GM19395 (cell line): Measurements from ENCODE around the gene NISCH.

Experiments
- ATAC-seq: cut with Tn5 transposase; IDR thresholded peaks from one replicate; pipeline ENCODE4 v1.9.1; 2021; ENCODE audit warnings: mild to moderate bottlenecking, moderate library complexity; ENCODE audit not compliant: unreplicated experiment

The NISCH gene

DNA sequence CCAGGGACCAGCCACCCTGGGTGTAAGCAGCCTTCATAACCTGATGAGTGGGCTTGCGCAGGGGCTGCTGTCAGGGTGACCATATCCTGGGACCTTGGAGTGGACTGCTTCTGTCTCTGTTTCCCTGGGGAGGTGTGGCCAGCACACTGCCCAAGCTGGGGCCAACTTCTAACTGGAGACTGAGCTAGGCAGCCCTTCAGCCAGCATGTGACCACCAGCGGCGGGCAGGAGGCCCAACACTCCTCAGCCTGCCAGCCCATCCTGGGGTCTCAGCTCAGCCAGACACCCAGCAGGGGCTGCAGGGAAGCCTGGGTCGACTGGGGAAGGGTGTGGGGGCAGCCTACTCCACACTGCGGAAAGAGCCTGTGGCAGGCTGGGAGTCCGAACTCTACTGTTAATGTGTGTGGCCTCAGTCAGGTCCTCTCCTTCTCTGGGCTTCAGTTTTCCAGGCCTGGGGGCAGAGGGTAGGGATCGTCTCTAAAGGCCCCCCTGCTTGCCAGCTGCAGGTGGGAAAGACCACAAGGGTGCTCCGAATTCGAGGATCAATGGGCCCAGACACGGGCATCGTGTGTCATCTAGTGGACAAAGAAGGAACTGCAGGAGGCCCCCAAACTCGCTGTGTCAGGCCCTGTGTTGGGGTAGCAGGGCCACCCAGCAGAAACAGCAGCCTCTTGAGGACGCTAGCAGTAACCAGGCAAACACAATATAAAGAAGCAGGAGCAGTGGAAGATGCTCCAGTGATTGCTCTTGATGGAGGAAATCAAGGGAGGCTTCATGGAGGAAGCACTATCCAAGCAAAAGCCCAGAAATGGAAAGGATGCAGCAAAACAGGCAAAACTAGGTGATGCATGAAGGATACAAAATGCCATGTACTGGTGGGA lies 8.5 kb upstream of the NISCH start:
- ATAC-seq = no peak

DNA sequence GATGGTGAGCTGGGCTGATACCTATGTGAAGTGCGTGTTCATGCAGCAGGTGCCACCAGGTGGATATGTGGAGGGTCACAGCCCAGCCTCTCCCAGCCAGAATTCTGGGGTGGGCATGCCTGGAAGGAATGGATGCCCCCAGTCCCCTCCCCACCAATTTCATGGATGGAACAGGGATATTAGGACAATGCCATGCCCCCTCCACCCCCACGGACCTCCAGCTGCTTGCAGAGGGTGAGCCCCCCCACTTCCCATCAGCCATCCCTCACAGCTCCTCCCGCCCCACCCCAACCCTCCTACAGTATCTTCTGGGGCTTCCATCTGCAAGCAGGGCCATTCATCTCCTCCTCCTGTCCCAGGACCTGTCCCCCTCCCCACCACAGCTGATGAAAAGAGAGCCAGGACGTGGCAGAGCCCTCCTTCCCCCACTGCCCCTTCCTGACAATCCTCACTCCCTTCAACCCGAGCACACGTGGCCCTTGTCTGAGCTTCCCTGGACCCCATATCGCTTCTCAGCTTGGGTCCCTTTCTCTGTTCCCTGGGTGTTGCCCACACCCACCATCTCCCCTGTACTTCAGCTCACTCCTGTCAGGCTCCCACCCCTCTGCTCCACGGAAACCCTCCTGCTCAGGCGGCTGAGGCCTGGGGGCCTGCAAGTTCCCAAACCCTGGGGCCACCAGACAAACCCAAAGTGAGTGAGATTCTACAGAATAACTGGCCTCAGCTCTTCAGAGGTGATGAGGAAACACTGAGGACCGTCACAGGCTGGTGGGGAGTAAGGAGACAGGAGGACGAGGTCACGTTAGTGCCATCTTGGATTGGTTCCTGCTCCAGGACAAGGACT lies 7.7 kb upstream of the NISCH start:
- ATAC-seq = no peak

DNA sequence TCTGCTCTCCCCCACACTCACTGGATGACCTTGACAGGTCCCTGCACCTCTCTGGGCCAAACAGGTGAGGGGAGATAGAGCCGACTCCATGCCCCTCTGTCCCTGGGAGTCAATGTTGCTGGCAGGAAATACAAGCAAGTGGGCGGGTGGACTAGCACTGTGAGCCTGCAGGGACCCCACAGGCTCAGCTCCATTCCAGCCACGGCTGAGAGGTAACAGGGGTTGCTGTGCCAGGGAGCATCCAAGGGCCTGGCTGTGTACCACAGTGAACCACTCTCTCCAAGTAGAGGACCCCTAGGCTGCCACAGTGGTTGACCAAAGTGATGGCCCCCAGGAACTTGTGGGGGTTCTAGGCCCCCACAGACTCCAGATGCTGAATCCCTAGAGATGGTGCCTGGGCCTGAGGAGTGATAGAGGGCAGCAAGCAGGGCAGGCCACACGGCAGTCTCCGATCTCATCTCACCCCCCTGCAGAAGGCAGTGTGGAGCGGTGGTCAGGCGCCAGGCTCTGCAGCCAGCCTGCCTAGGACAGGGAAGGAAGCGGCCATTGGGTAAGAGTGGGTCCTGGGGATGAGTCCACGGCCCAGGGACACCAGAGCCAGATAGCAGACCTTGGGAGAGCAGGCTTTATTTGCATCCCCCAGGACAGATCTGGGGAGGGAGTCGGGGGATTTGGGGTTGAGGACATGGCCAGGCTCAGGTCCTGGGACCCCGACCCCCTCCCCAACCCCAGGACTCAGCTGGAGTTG lies 4.7 kb upstream of the NISCH start:
- ATAC-seq = no peak

DNA sequence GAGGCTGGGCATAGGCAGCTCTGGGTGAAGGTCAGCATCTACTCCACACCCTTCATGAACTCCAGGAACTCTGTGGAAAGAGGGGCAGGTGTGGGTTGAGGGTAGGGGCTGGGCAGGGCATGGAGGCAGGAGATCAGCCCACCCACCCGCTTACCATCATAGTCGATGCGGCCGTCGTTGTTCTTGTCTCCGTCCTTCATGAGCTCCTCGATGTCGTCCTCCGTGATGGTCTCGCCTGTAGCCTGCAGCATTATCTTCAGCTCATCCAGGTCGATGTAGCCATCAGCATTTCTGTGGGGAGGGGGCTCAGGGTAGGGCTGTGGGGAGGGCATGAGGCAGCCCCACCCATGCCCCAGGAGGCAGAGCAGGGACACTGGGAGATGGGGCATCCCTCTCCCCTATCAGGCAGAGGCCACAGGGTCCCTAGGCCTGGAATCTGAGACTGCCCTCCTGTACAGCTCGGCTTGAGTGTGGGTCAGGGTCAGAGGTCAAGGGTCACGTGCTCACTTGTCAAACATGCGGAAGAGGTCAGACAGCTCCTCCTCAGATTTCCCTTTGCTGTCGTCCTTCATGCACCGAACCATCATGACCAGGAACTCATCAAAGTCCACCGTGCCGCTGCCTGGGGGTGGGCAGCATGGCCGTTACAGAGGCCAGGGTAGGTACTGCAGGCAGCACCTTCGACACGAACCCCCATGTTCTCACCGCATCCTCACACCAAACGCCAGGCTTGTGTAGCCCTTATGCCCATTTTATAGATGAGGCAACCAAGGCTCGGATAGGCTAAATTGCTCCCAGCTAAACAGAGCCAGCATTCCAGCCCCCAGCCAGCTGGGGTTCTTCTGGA lies 3.9 kb upstream of the NISCH start:
- ATAC-seq = no peak

DNA sequence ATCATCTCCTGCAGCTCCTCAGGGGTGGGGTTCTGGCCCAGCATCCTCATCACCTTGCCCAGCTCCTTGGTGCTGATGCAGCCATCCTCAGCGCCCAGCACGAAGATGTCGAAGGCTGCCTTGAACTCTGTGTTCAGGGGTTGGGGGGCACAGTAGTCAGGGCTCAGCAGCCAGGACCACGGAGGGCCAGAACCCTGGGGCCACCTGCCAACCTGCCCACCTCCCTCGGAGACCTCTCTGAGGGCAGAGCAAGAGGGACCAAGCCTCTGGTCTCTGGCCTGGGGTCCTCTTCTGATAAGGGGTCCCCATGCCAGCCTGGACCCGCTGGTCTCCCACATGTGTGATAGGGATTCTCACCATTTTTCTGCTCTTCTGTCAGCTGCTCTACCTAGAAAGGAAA lies 3.3 kb upstream of the NISCH start:
- no peak for ATAC-seq

DNA sequence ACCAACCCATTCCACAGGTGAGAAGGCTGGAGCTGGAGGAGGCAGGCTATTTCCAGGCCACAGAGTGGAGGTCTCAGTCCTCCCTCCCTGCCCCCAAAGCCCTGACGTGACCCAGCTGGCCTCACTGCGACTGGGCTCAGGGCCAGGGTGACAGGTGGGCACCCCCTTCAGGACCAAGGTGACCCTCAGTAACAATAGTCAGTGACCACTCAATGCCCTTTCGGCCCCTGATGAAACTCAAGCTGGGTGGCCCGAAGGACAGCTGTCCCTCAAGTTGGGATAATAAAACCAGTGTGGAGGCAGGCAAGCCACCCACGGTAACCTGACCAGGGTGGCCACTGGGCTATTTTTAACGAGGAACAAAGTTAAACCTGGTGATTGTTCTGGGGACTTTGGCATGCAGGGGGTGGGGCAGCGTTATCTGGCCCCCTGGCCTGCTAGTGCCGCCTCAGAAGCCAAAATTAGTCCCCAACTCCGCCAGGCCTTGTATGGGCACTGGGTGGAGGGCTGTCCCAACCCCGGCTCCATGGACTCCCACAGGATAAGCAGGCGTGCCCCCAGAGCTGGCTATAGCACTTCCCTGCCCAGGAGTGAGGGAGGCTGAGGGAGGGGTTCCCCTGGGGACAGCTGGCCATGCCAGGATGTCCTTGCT lies 2.7 kb upstream of the NISCH start:
- no peak for ATAC-seq

DNA sequence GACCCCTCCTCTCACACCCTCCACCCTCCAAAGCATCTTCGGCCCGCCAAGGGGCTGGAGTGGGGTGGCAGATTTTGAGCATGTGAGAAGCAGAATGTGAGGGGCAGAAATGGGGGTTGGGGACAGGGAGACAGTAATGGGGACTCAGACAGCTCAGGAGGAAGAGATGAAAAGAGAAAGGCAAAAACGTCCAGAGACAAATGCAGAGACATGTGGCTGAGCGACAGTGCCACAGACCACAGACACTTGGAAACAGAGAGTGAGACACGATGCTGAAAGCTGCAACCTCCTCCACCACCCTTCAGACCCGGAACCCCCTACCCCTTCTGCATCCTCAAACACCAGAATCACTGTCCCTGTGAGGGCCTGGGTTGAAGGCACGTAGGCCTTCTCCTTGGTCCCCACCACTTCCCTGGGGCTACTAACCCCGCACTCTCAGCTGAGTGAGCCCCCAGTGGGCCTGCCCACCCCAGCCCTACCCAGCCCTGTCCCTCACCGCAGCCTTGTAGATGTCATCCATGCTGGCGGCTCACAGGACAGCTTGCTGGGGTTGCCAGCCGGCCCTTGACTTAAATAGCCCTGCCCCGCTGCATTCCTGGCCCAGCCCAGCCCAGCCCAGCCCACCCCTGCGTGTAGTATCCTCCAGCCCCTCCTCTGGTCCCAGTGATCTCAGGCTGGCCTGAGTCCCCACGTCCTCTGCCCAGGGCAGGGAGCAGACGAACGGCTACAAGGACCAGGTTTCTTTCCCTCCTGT lies 1.7 kb upstream of the NISCH start, which contains the start of gene TNNC1:
TNNC1 (minus strand) TSS at position 546 of the 754 bp plus-strand sequence; CDS start at position 520, 26 bp downstream.
- no peak for ATAC-seq

DNA sequence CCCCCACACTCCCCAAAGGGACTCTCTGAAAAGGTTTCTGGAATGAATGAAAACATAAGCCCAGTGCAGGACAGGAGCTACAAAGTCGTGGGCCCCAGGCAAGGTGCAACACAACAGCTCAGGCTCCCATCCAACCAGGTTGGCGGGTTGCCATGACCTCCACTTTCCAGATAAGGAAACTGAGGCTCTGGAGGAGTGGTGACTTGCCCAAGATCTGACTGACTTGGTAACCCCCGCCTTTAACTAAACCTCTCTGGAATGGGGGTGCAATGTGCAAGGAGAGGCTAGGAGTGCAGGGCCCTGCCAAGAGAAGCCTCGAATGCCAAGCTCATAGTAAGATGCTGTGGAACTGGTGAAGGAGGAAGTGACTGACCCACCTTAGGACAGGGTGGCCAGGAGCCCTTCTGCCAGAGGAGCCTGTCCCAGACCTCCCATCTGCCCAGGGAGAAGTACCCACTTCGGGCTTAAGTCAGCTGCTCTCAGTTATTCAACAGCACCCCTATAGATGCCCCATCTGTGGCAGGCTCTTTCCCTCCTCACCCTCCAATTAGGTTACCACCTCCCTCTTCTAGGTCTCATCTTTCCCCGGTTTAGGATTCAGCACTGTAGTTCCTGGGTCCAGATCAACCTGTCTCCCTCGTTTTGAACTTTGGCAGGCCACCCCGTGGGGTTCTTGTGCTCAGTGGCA lies 1.0 kb upstream of the NISCH start:
- ATAC-seq = peak; percentile 6

DNA sequence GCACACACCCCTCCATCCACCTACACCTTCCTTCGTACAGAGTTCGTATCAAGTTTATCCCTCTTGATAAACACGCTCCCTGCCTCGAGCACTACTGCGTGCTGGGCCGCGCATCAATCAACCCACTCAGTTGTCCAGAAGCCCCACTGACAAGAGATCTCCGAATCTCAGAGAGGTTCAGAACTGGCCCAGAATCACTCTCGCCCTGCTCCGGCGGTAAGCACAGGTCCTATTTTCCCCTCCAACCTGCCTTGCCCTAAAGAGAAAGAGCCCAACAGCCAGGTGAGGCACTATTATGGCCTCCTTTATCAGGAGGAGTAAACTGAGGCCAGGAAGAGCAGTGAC lies 494 bp upstream of the NISCH start:
- no peak for ATAC-seq

DNA sequence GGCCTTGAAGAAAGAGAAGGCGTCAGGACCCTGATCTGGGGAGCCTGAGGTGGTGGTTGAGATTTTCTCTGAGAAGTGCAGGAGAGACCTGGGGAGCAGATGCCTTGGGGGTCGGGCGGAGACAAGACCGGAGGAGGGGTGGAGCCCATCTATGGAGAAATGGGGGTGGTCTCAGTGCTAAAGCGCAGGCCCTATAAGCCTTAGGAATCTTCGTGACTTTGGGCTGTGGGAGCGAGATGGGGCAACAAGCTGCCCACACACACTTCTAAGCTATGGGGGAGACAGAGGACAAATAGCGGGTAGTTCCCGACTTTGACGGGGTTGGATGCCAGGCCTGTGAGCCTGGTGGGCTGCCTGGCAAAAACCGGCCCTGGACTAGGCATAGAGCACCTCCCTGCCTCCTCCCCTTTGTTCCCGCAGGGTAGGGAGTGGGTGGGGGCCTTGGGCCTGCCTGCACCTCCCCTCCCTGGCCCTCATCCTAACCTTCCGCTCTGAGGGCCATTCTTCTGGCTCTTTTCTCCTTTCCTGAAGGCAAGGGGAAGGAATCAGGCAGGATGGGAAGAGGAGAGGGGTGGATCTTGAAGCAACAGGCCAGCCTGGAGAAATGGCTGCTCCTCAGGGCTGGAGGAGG lies 880 bp downstream of the NISCH start:
- no peak for ATAC-seq

DNA sequence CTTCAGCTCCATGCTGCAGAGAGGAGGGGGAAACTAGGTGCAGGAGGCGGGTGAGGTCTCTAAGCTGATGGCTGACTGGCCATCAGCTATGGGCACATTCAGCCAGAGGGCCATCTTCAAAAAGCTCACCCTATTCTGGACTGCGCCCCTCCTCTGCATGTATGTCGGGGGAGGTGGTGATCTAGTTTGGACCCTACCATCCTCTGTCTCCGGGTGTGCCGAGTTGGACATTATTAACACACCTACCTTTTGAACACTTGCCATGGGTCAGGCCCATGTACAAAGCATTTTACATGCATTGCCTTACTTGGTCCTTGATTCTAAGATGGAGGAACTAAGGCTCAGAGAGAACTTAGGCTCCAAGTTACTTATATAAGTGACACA lies 1.4 kb downstream of the NISCH start:
- no peak for ATAC-seq

DNA sequence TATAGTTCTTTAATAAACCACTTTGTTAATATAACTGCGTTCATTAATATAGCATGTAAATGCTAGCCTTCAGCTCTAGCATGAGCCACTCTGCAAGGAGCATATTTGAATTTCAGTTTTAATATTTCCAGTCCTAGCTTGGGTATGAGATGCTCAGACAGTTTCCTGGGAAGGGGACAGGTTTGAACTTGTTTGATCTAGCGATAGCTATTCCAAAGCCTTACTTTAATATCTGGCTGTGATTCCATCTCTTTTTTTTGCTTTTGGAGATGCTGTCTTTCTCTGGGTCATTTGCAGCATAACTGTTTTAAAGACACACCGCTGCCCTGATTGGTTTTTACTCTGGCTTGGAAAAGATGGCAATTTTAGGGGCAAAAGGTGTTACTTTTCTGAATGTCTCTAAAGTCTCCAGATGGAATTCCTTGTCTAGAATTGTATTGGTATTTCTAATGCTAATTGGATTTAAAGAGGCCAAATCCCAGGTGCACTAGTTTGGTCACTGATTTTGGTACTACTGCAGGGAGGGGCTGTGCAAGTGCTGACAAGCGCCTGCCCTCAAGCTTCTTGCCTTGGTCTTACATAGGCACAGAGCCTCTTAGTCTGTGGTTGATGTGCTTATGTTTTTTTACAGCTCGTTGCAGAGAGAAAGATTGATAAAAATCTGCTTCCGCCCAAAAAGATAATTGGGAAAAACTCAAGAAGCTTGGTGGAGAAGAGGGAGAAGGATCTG lies 2.8 kb downstream of the NISCH start:
- no peak for ATAC-seq

DNA sequence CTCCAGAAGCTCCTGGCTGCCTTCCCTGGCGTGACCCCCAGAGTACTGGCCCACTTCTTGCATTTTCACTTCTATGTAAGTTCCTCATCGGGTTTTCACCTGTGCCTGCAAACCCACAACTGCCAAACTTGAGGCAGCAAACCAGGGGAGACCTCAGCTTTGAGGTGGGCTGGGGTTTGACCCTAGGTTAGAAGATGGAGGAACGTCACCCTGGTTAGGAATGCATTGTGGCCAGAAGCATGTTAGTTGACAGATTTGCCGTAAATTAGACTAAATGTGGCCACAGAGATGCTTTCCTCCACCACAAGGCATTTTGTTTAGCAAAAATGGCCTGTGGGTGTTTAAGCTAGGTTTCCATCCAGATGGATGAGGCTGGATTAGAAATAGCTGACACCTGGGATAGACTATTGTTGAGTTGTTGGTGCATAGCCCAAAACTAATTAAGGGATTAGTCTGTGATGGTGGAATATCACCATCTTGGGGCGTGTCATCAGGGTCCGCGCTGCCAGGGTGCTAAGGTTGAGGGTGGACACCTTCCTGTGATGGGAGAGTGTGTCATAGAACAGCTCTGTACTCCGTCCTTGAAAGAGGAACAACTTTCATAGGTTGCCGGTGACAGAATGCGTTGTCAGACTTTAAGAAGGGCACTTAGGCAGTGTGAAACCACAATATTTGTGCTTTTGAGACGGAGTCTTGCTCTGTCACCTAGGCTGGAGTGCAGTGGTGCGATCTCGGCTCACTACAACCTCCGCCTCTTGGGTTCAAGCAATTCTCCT lies 3.6 kb downstream of the NISCH start:
- ATAC-seq = no peak

DNA sequence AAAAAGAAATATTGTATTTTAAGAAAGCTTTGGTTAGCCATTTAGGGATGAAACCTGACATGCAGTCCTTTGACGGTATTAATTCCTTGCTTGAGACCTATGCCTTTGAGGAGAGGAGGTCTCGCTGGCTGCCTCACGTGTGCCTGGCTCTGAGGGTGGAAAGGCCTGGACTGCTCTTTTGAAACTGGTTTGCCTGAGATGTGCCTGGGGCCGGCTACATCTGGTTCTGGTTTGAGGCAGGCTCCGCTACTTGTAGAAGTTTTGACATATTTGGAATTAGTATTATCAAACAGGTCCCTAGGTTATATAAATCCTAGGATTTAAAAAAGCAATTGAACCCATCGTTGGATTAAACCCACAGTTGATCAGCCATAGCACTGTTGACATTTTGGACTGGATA lies 6.5 kb downstream of the NISCH start:
- no peak for ATAC-seq

DNA sequence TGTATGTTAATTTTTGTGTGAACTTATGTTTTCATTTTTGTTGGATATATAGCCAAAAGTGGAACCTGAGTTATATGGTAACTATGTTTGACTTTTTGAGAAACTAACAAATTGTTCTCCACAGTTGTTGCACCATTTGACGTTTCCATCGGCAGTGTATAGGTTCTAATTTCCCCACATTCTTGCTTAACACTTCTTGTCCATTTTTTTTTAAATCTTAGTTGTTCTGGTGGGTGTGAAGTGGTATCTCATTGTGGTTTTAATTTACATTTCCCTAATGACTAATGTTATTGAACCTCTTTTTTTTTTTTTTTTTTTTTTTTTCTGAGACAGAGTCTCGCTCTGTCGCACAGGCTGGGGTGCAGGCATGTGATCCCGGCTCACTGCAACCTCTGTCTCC lies 8.0 kb downstream of the NISCH start:
- ATAC-seq = no peak

DNA sequence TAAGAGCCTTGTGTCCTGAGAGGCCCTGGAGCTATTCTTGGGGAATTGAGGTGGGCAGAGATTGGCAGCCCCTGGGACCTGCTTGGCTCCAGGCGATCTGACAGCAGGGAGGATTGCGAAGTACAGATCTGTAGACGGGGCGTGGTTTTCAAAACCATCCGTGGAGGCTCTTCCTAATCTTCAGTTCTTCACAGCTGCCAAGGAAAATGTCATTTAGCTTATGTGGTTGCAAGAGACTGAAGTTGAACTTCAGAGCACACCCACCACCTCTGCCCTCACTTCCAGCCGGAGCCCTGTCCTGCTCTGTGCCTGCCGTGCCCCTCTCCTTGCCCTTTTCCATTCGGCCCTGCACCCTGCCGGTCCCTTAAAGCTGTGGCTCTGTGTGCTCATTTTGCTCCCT lies 12.9 kb downstream of the NISCH start:
- ATAC-seq = no peak

DNA sequence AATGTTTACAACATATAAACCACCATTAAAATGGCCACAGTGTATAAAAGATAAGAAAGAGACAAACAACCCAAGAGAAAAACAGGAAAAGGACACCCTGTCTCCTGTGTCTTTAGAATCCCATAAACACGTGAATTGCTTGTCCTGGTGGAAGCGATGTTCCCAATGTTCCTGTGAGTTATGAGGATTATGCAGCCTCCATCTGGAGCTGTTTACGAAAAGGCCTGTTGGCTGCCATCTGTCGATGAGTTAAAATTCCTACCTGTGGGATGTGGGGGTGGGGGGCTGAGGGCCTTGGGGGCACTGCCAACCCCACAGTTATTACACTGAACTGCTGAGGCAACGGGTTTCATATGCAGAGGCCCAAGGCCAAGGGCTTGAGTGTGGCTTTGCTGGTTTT lies 13.6 kb downstream of the NISCH start:
- no peak for ATAC-seq
